ENCODE measurements around the gene LLGL2. TPM values are rescaled to one million over a fixed set of nuclear protein-coding genes. Genes with fewer than 3 reads are reported as not detected.

Gene LLGL2
- total RNA-seq, 1 donor from 2014 or later = 3.3 TPM

- Mint-ChIP-seq H3K27ac (ENCODE audit: unreplicated experiment) (no peak overlapping the region), H3K27me3 (ENCODE audit: unreplicated experiment) (no peaks in the 10 kb centered on the region), H3K4me3 (ENCODE audit: unreplicated experiment) (no peak overlapping the region), H3K4me1 (ENCODE audit: unreplicated experiment) (peaks cover 3% of the 10 kb centered on the region), H3K36me3 (ENCODE audit: unreplicated experiment) (no peaks in the 10 kb centered on the region), H3K9me3 (ENCODE audit: unreplicated experiment) (no peaks in the 10 kb centered on the region)
- DNase-seq (ENCODE audit: extremely low spot score, unreplicated experiment) = no peak
- no peak for TF ChIP-seq CTCF (IDR thresholded peaks at IDR 0.05)
These were observed 89.2 kb downstream of the LLGL2 start for GRCh38 chr17:75614556-75615270.

- Mint-ChIP-seq H3K4me3 (ENCODE audit: unreplicated experiment) (no peak overlapping the region), H3K4me1 (ENCODE audit: unreplicated experiment) (peaks cover 3% of the 10 kb centered on the region), H3K36me3 (ENCODE audit: unreplicated experiment) (no peaks in the 10 kb centered on the region), H3K27ac (ENCODE audit: unreplicated experiment) (no peak overlapping the region), H3K27me3 (ENCODE audit: unreplicated experiment) (no peaks in the 10 kb centered on the region), H3K9me3 (ENCODE audit: unreplicated experiment) (no peaks in the 10 kb centered on the region)
- no peak for TF ChIP-seq CTCF (IDR thresholded peaks at IDR 0.05)
- no peak for DNase-seq (ENCODE audit: extremely low spot score, unreplicated experiment)
These were observed 89.8 kb downstream of the LLGL2 start for GRCh38 chr17:75615301-75615700.

GRCh38 chr17:75616521-75617122 is 91.1 kb downstream of the LLGL2 start:
- no peak overlapping the region for H3K27ac Mint-ChIP-seq (ENCODE audit: unreplicated experiment)
- H3K27me3 Mint-ChIP-seq (ENCODE audit: unreplicated experiment) = no peaks in the 10 kb centered on the region
- no peak overlapping the region for H3K4me3 Mint-ChIP-seq (ENCODE audit: unreplicated experiment)
- no peaks in the 10 kb centered on the region for H3K4me1 Mint-ChIP-seq (ENCODE audit: unreplicated experiment)
- no peak for TF ChIP-seq CTCF (IDR thresholded peaks at IDR 0.05)
- DNase-seq (ENCODE audit: extremely low spot score, unreplicated experiment) = no peak
- H3K9me3 Mint-ChIP-seq (ENCODE audit: unreplicated experiment) = no peaks in the 10 kb centered on the region
- H3K36me3 Mint-ChIP-seq (ENCODE audit: unreplicated experiment) = no peaks in the 10 kb centered on the region

GRCh38 chr17:75617218-75617617 is 91.7 kb downstream of the LLGL2 start:
- no peaks in the 10 kb centered on the region for H3K4me1 Mint-ChIP-seq (ENCODE audit: unreplicated experiment)
- no peaks in the 10 kb centered on the region for H3K9me3 Mint-ChIP-seq (ENCODE audit: unreplicated experiment)
- H3K4me3 Mint-ChIP-seq (ENCODE audit: unreplicated experiment) = no peak overlapping the region
- no peak for DNase-seq (ENCODE audit: extremely low spot score, unreplicated experiment)
- no peak overlapping the region for H3K27ac Mint-ChIP-seq (ENCODE audit: unreplicated experiment)
- H3K27me3 Mint-ChIP-seq (ENCODE audit: unreplicated experiment) = no peaks in the 10 kb centered on the region
- no peaks in the 10 kb centered on the region for H3K36me3 Mint-ChIP-seq (ENCODE audit: unreplicated experiment)
- TF ChIP-seq CTCF (IDR thresholded peaks at IDR 0.05) = no peak

- H3K27ac Mint-ChIP-seq (ENCODE audit: unreplicated experiment) = no peak overlapping the region
- H3K27me3 Mint-ChIP-seq (ENCODE audit: unreplicated experiment) = no peaks in the 10 kb centered on the region
- no peak for TF ChIP-seq CTCF (IDR thresholded peaks at IDR 0.05)
- H3K9me3 Mint-ChIP-seq (ENCODE audit: unreplicated experiment) = no peaks in the 10 kb centered on the region
- H3K4me3 Mint-ChIP-seq (ENCODE audit: unreplicated experiment) = no peak overlapping the region
- no peak for DNase-seq (ENCODE audit: extremely low spot score, unreplicated experiment)
- H3K36me3 Mint-ChIP-seq (ENCODE audit: unreplicated experiment) = no peaks in the 10 kb centered on the region
- no peaks in the 10 kb centered on the region for H3K4me1 Mint-ChIP-seq (ENCODE audit: unreplicated experiment)
These were observed 92.2 kb downstream of the LLGL2 start for GRCh38 chr17:75617675-75618074.
